Measurements from ENCODE around the gene NTM.

The NTM gene

DNA sequence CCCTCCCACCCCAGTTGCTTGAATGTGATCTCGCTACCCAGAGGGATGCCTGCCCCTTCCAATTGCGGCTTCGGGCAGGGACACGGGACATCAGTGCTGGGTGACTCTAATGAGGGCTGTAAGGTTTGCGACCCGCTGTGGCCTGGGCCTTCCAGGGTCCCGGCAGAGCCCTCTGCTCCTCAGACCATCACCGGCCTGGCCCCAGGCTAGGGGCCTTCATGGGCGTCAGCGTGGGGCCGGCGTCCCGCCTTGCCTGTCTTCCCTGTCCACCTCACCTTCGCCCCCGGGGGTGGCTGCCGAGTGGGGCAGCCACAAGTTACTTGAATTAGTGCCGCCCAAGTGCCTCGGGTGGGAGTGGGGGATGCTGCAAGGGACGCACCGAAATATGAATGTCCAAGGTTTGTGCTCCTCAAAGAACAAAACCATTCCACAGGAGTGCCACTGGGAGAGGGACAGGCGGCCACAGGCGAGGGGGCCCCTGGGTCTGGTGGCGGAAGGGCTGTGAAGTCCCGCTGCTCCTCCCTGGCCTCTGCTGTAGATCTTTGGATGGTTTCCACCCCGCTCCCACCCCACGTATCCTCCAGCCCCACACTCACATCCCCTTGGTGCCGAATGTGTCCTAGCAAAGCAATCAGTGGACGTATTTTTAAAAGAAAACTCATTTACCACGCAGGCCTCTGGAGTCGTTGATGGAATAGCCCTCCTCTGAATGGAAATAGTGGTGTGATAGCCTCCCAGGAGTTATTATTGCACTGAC lies 317.1 kb downstream of the NTM start:
- DNase-seq (ENCODE audit: low read depth) = no peak

DNA sequence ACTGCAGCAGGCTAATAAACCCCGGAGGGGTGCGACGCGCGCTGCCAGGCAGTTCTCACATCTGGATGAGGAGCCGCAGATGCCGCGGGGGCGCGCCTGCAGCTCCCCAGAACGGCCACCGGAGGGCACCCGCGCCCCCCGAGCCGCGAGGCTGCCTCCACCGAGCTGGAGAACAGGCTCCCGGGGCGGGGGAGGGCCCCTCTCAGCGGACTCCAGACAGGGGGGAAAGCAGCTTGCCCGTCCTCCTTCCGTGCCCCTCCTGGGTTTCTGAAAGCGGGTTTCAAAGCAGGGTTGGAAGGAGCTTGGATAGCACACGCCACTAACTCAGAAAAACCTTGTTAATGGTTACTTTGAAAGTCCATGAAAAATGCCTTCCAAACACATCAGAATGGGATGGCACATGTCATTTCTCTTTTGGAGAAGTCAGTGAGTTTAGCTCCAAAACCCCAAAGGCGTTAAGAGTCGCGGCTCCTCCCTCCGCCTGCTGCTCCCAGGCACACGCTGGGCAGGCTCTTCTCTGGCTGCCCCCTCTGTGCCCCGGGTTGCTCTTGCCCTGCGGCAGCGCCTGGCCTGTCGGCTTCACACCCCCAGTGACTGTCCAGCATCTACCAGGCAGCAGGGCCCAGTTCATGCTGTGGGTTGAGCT lies 317.8 kb downstream of the NTM start:
- DNase-seq (ENCODE audit: low read depth) = no peak

DNA sequence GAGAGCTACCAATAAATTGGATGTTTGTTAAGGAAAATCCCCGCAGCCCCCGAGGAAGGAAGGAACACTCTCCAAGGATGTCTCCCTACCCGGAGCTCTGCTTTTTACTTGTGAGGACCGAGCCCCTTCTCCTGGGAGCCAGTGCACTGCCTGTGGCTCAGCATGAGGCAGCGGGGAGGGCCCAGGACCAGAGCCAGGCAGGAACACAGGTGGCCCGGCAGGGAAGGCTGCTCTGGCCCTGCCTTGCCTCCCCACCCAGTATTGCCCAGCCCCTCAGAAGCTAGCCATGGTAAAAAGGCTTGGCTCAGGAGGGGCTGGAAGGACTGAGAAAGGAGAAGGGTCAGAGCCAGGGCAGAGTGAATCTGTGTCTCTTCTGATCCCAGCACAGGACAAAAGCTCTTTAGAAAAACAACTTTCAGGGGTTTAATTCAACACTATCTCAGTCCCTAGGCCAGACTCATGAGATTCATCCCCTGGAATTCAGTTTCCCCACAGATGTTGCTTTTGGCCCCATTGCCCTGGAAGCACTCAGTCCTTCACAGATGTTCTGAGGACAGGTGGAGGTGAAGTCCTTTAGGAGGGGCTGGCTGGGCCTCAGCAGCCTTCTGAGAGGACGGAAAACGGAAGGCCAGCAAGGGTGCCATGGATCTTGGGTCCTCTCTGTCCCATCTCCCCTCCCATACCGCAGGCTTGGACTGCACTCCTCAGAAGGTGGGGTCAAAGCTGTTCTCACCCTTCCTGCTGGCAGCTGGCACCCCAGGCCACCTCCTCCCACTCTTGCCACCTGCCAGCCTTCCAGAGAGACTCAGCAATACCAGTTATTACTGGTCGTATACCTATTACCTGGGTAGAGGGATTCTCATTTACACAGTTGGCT lies 318.9 kb downstream of the NTM start:
- DNase-seq (ENCODE audit: low read depth) = no peak

DNA sequence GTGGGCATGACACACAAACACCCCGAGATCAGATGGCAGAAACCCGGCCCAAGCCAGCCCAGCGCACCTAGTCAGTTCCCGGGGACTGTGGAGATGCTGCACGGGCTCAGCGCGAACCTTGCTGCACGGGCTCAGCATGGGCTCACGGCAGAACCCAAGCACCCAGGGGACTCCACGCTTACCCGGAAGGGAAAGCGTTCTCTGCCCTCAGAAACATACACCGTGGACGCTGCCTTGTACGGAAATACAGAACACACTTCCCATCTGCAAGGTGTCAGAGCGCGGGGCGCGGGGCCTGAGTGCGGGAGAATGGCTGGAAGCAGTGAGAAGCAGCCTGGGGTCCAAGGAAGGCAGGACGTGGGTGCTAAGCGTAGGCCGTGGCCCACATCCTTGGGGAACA lies 319.9 kb downstream of the NTM start:
- DNase-seq (ENCODE audit: low read depth) = no peak

GRCh38 chr11:131690776-131691175 lies 320.4 kb downstream of the NTM start:
- DNase-seq (ENCODE audit: low read depth) = no peak

DNA sequence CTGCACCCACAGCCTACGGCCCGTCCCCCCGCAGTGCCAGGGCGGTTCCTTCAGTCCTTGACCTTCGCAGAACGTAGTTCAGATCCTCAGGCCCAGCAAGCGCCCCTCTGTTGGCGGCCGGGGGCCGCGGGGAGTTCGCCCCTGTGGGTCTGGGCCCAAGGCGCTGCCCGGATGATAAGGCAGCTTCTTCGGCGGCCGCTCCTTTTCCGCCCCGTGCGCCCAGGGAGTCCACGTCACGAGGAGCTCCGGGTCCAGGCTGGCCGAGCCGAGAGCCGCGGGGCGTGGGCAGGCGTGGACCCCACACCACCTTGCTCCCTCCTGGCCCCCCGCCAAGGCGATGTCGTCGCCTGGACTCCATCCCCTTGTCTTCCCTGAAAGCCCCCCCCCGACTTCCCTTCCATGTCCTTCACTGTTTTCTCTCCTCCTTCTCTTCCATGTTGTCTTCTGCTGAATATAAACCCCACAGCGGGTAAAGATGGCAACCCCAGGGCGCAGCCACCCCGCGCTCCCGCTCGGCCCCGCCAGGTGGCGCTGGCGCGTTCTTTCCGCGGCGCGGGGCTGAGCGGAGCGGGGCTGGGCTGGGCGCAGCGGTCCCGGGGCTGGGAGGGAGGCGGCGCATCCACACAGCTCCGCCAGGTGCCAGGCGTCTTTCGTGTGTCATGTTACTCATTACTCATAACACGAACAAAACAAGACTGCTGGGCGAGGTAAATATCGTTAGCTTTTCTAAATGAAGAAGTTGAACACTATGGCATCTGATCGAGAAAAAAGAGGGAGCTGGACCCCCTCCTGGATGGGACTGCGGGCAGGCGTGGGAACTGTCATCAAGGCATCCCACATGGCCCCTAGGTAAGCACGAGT lies 321.0 kb downstream of the NTM start:
- no peak for DNase-seq (ENCODE audit: low read depth)

- DNase-seq (ENCODE audit: low read depth) = no peak
Observed at GRCh38 chr11:131692151-131692550, 321.7 kb downstream of the NTM start.

GRCh38 chr11:131692961-131693360 lies 322.5 kb downstream of the NTM start:
- DNase-seq (ENCODE audit: low read depth) = no peak

GRCh38 chr11:131693756-131694155 lies 323.3 kb downstream of the NTM start:
- DNase-seq (ENCODE audit: low read depth) = no peak

DNA sequence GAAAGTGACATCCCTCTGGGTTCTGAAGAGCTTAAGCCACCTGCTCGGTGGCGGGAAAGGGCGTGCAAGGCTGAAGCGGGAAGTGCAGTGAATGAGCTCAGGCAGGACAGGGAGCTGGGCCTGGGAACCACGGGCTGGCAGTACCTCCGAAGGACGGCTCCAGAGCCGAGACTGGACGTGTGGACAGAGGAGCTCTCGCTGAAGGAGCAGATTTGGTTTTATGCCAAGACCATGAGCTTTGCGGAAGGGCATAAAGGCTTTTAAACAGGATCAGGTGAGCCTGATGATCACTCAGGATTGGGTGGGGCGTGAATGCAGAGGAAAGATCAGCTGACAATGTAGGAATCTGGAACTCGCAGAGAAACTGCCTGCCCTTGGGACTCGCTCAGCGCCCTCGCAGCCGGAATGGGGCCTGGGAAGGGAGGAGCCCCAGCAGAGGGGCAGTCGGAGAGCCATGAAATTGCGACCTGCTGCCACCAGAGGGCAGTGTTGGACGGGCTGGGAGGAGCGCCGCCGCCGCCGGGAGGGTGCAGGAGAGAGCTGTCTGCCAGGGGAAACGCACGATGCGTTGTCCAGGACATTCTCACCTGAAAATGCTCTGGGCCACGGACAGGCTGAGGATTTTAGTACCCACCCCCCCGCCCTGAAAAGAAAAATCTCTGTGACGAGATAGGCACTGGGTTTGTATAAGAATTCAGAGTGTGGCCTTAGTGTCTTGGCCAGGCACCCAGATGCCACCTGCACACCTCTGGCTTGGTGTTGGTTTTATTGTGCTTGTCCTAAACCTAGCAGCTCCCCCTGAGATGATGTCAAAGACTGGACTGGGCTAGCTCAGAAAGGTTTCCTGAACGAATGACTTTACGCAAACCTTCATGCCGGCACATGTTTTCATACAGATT lies 324.4 kb downstream of the NTM start:
- DNase-seq (ENCODE audit: low read depth) = peak; percentile 59

GRCh38 chr11:131695889-131696429 lies 325.5 kb downstream of the NTM start:
- no peak for DNase-seq (ENCODE audit: low read depth)

DNA sequence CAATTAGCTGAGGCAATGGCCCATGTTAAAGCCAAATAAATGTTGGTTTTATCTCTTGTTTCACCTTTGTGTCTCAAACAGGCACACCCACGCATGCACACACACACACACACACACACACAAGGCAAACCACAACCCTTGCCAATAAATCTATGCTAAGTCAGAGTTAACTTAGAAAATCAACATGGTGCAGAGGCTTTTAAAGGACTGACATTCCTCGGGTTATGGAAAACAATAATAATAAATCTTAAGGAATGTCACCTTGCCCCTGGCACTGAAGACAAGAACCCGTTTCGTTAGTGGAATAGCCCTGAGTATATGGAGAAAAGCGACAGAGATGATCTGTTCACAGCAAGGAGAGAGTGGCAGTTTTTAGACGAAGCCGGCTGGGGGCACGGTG lies 326.3 kb downstream of the NTM start:
- DNase-seq (ENCODE audit: low read depth) = no peak

DNA sequence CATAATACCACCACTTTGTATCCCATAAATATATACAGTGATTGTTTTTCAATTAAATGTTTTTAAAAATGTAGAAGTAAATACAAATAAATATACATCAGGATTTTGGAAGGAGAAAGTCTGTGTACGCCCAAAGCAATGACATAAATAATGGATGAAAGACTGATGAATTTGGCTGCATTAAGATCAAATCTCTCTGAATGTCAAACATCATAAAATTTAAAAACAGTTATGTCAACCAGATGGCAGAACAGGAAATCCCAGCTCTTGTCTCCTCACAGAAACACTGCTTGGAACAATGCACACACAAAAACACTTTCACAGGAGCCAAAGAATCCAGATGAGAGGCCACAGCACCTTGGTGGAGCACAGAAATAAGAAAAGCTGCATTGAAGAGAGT lies 332.9 kb downstream of the NTM start:
- DNase-seq (ENCODE audit: low read depth) = no peak

DNA sequence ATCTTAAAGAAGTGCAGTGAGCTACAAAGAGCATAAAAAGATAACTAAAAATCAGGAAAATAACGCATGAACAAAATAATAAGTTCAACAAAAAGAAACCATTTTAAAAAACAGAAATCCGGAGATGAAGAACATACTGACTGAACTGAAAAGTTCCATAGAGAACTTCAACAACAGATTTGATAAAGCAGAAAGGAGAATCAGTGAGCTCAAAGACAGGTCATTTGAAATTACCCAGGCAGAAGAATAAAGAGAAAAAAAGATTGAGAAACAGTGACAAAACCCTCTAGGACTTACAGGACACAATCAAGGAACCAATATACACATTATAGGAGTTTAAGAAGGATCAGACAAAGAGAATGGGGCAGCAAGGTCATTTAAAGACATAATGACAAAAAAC lies 334.3 kb downstream of the NTM start:
- DNase-seq (ENCODE audit: low read depth) = no peak

DNA sequence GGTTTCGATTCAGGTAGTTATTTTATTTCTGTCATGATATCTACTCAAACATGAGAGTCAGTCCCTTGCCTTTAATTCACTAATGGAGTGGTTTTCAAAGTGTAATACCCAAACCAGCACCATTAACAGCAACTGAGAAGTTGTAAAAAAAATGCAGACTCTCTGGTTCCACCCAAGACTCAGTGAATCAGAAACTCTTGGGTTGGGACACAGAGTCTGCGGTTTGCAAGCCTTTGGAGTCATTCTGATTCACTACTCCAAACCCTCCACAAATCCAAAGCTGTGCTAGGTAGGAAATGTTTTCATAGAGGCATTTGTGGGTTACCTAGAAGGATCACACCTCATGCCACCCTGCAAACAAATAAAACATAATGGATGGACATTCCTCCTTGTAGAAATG lies 340.1 kb downstream of the NTM start:
- DNase-seq (ENCODE audit: low read depth) = no peak

GRCh38 chr11:131712897-131713296 lies 342.5 kb downstream of the NTM start:
- DNase-seq (ENCODE audit: low read depth) = no peak

DNA sequence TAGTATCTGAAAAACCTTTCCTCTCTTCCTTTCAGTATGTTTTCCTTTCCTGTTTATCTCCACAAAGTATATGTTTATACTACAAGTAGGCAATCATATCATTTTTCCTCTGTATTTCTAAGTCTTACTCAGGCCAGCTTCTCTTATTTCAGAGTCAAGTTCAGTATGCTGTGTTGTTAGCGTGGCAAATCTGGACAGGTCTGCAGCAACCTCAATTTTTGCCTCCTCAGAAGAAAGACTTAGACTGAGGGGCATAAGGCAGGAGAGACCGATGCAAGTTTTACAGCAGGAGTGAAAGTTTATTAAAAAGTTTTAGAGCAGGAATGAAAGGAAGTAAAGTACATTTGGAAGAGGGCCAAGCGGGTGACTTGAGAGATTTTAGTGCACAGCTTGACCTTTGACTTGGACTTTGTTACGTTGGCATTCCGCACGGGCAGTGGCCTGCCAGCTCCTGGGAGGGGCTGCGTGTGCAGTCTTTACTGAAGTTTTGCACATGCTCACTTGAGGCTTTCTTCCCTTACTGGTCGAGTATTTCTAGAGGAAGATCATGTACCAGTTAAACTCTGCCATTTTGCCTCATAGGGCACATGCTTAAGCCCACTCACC lies 343.2 kb downstream of the NTM start:
- DNase-seq (ENCODE audit: low read depth) = no peak

DNA sequence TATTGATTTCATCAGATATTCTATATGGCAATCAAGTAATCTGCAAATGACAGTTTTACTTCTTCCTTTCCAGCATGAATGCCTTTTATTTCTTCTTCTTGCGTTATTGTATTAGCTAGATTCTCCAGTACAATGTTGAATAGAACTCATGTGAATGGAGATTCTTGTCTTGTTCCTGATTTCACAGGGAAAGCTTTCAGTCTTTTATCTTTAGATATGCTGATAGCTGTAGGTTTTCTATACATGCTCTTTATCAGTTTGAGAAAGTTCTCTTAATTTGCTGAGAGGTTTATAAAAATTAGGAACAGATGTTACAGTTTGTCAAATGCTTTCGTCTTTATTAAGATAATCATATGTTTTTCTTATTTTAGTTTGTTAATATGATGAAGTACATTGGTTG lies 347.2 kb downstream of the NTM start:
- DNase-seq (ENCODE audit: low read depth) = no peak

GRCh38 chr11:131723088-131723487 lies 352.7 kb downstream of the NTM start:
- DNase-seq (ENCODE audit: low read depth) = no peak

- DNase-seq (ENCODE audit: low read depth) = no peak
Observed at GRCh38 chr11:131724436-131724975, 354.1 kb downstream of the NTM start.
